IPS-20b (cell line): ENCODE measurements around the gene SFRP5.

Source experiments
- H3K27ac ChIP-seq: one replicate; pipeline ENCODE4 v1.5.1; 2013; ENCODE audit warnings: low read length
- H3K27me3 ChIP-seq: 2 replicates; pipeline ENCODE4 v1.6.1; 2013; ENCODE audit warnings: mild to moderate bottlenecking, low read length, inconsistent platforms; ENCODE audit not compliant: insufficient read depth
- H3K36me3 ChIP-seq: 2 replicates; pipeline ENCODE4 v1.6.1; 2013; ENCODE audit warnings: low read depth, mild to moderate bottlenecking, inconsistent platforms, low read length, moderate library complexity; ENCODE audit not compliant: insufficient read depth
- H3K4me1 ChIP-seq: 2 replicates; pipeline ENCODE4 v1.6.1; 2013; ENCODE audit warnings: mild to moderate bottlenecking, control low read depth, inconsistent platforms, low read length, moderate library complexity; ENCODE audit not compliant: insufficient read depth
- H3K4me3 ChIP-seq: 2 replicates; pipeline ENCODE4 v1.5.1; 2013; ENCODE audit warnings: mild to moderate bottlenecking, low read length, inconsistent platforms
- H3K9ac ChIP-seq: 2 replicates; pipeline ENCODE4 v1.6.1; 2013; ENCODE audit warnings: low read depth, mild to moderate bottlenecking, inconsistent platforms, low read length, moderate library complexity
- H3K9me3 ChIP-seq: 2 replicates; pipeline ENCODE4 v1.6.1; 2013; ENCODE audit warnings: mild to moderate bottlenecking, low read depth, low read length, inconsistent platforms; ENCODE audit not compliant: insufficient read depth

Gene SFRP5

DNA sequence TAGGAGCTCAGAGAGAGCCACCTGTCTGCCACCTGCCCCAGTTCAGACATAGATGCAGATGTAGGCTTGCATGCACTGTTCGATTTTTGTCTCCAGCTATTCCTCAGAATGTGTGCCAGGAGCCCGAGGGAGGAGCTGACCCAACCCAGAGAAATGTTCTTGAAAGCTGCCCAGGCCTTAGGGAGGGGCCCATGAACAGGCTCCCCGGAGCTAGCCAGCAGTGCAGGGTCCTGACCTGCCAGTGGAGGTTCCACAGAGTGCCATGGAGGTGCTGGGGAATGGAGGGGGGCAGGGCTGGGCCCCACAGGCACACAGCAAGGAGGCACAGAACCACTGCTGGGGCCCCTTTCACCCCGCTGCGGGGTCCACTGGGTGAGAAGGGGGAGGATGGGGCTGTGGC is 29.6 kb upstream of the SFRP5 start:
- H3K36me3 ChIP-seq: no peaks in the 10 kb centered on the region
- H3K4me1 ChIP-seq: peaks cover 8% of the 10 kb centered on the region; the same call in 1 of the 2 replicates
- peaks cover 8% of the 10 kb centered on the region; the same call in 1 of the 2 replicates for H3K9me3 ChIP-seq
- no peak overlapping the region for H3K4me3 ChIP-seq
- no peak overlapping the region for H3K27ac ChIP-seq
- H3K9ac ChIP-seq: no peak overlapping the region
- H3K27me3 ChIP-seq: no peaks in the 10 kb centered on the region

DNA sequence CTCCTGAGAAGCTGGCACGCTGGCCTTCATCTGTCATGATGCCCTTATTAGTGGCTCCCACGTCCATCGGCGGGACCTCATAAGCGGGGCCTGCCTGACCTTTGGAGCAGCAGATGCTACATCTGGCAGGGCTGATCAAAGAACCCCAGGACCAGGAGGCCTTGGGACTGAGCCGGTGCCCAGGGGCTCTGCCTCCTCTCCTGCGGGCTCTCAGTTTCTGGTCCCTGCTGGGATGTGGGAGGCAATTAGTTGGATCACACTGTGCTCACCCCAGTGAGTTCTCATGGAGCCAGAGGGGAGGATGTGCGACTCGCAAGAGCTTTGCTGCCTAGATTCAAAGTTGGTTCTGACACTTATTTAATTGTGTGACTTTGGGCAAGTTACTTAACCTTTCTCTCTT is 28.7 kb upstream of the SFRP5 start:
- Histone ChIP-seq H3K4me3 (no peak overlapping the region), H3K9me3 (peaks cover 8% of the 10 kb centered on the region; the same call in 1 of the 2 replicates)

DNA sequence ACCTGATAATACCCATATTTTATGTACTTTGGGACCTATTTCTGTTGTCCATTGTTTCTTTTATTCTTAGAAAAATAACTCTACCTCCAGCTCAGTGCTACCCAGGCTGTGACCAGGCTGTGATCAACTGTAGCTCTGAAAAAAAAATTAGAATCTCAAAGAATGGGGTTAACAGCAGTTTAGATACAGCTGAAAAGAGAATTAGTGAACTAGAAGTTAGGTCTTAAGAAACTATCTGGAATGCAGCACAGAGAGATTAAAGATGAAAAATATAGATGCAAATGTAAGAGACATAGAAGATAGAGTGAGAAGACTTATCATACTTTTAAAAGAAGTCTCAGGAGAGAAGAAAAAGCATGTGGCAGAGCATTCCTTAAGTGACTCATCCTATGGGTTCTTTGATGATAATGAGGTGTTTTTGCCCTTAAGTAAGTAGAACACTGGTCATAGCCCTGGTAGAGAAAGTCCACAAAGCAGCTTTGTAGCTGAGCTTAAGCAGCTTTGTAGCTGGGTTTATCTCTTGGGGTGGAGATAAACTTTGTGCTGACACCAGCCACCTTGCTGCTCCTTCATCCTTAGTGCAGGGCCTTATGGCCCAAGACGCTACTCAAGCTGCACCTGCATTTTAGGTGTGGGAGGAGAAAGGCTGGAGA is 27.3 kb upstream of the SFRP5 start:
- Histone ChIP-seq H3K27me3 (no peaks in the 10 kb centered on the region), H3K27ac (no peak overlapping the region), H3K4me3 (no peak overlapping the region), H3K9ac (no peak overlapping the region), H3K9me3 (peaks cover 8% of the 10 kb centered on the region; the same call in 1 of the 2 replicates), H3K4me1 (no peaks in the 10 kb centered on the region), H3K36me3 (no peaks in the 10 kb centered on the region)

More for the DNA sequence above, 28.7 kb upstream of the SFRP5 start:
- no peaks in the 10 kb centered on the region for H3K27me3 ChIP-seq
- no peak overlapping the region for H3K27ac ChIP-seq
- H3K9ac ChIP-seq: no peak overlapping the region
- no peaks in the 10 kb centered on the region for H3K4me1 ChIP-seq
- H3K36me3 ChIP-seq: no peaks in the 10 kb centered on the region

DNA sequence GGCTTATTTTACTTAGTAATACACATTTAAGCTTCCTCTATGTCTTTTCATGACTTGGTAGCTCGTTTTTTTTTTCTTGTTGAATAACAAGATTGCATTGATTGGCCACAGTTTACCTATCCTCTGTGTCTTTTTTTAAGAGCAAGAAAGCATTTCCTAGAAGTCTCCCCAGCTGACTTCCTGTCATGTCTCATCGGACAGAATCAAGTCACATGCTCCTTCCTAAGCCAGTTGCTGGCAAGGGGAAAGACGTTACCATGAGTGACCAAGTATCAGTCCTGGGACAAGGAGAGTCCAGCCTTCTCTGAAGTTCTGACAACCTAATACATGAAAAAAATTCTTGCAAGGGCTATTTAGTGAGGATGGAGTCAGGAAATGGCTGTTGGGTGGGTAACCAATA is 24.9 kb upstream of the SFRP5 start:
- Histone ChIP-seq H3K27ac (no peak overlapping the region), H3K4me1 (no peaks in the 10 kb centered on the region), H3K27me3 (peaks cover 1% of the 10 kb centered on the region; the same call in 1 of the 2 replicates), H3K4me3 (no peak overlapping the region), H3K9ac (no peak overlapping the region), H3K9me3 (peaks cover 8% of the 10 kb centered on the region; the same call in 1 of the 2 replicates), H3K36me3 (no peaks in the 10 kb centered on the region)

DNA sequence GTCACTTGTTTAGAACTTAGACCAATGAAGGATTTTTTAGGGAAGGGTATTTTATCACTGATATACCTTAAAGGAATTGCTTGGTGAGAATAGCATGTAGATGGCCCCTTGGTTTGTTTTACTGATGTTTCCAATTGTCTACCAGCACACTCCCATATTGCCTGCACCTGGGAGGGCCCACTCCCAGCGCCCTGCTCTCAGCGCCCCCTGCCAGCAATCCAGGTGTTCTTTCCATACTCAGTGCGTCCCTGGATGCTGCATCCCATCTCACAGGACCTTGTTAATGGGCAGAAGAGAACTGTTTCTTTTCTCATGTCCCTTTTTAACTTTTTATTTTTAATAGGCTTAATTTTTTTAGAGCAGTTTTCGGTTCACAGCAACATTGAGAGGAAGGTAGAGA is 24.1 kb upstream of the SFRP5 start:
- no peak overlapping the region for H3K4me3 ChIP-seq
- H3K27me3 ChIP-seq: peaks cover 7% of the 10 kb centered on the region; the same call in 1 of the 2 replicates
- peaks cover 8% of the 10 kb centered on the region; the same call in 1 of the 2 replicates for H3K9me3 ChIP-seq

DNA sequence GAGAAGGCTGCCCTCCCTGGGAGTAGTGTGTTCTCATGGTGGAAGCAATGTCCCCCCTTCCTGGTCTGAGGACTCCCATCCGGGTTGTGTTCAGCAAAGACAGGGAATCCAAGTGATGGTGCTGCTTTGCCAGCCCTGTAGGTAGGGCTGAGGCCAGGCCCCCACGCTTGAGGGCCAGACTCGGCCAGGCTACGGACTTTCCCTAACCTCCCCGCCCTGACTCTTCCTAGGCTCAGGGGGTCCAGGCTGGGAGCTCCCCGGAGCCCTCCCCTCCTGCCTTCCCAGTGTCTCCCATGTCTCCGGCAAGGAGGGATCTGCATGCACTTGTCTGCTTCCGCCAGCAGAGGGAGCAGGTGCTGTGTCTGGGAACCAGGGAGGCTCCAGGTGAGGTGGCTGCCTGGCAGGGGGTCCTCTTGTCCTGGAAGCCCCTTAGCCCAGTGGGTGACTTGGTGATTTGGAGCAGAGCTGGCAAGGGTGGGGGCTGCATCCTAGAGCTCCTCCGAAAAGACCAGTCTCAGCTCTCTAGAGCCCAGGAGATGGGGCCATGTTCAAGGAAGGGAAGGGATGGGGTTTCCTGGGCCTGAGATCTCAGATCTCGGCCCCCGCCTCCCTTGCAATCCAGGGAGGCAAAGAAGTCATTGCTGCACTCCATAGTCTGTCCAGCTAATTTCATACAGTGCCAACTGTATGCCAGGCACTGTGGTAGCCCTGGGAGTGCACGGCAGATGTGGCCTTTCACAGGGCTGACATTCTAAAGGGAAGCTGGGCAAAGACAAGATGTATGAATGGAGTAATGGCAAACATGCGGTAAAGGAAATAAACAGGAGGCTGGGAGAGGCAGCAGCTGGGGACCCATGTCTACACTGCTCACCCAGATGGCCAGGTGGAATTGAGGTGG is 20.3 kb upstream of the SFRP5 start:
- Histone ChIP-seq H3K36me3 (no peaks in the 10 kb centered on the region), H3K9me3 (no peaks in the 10 kb centered on the region), H3K27me3 (peaks cover 7% of the 10 kb centered on the region; the same call in 1 of the 2 replicates), H3K4me1 (no peaks in the 10 kb centered on the region), H3K4me3 (no peak overlapping the region), H3K9ac (no peak overlapping the region), H3K27ac (no peak overlapping the region)

More for the DNA sequence above, 24.1 kb upstream of the SFRP5 start:
- H3K4me1 ChIP-seq: no peaks in the 10 kb centered on the region
- H3K36me3 ChIP-seq: no peaks in the 10 kb centered on the region
- no peak overlapping the region for H3K9ac ChIP-seq
- H3K27ac ChIP-seq: no peak overlapping the region

DNA sequence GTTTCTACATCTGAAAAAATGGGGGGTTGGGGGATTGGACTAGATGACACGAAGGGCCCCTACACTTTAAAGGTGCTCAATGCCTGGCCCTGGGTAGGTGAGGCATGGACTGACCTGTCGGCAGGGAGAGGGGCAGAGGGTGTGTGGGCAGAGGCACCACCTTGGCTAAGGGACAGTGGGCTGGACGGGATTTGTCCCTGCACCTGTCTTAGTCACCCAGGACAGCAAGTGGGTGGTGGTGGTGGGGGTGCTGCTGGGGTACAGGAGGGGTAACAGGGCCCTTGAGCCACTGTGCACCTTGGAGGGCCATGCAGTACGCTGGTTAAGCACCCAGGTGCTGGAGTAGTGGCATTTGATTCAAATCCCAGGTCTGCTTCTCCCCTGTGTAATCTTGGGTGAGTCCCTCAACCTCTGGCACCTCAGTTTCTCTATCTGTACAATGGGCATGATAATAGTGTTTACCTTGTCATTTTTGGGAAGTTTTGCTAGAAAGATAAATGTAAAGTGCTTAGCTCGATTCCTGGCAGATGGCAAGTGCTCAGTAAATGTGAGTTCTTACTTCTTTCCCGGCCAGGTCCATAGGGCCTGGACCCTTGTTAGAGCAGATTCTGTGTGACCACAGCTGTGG is 18.1 kb upstream of the SFRP5 start:
- Histone ChIP-seq H3K27ac (no peak overlapping the region), H3K4me3 (no peak overlapping the region), H3K9ac (no peak overlapping the region), H3K27me3 (peaks cover 7% of the 10 kb centered on the region; the same call in 1 of the 2 replicates), H3K36me3 (no peaks in the 10 kb centered on the region), H3K9me3 (no peaks in the 10 kb centered on the region), H3K4me1 (no peaks in the 10 kb centered on the region)

DNA sequence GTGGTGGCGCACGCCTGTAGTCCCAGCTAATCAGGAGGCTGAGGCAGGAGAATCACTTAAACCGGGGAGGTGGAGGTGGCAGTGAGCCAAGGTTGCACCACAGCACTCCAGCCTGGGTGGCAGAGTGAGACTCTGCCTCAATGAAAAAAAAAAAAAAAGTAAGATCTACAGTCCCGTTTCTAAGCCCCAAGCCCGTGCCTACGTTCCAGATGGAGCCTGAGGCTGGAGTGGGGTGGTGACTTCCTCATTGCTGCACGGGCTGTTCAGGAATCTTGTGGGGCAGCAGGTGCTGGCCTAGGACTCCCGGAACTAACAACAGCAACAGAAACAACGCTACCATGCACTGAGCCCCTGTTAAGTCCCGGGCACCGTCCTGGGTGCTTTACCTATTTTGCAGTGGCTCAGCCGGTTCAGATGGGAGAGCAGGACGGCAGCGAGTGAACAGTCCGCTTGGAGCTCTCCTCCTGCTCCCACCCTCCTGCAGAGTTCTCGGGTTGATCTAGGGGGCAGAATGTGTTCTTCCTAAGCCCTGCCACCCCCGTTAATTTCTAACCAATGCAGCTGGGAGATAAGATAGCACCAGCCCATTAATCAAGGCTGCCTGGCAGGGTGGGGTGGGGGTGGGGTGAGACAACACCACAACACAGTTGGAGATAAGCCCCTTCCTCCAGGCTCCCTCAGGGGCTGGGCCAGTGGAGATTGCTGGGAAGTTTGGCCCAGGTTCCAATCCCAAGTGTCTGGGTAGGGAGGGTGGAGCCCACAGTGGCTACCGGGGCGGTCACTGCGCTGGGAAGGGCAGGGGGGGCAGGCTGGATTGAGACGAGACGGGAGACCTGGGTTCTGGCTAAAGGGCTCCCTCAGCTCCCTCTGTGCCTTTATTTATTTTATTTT is 17.0 kb upstream of the SFRP5 start:
- Histone ChIP-seq H3K9me3 (no peaks in the 10 kb centered on the region), H3K9ac (no peak overlapping the region), H3K4me3 (no peak overlapping the region)

DNA sequence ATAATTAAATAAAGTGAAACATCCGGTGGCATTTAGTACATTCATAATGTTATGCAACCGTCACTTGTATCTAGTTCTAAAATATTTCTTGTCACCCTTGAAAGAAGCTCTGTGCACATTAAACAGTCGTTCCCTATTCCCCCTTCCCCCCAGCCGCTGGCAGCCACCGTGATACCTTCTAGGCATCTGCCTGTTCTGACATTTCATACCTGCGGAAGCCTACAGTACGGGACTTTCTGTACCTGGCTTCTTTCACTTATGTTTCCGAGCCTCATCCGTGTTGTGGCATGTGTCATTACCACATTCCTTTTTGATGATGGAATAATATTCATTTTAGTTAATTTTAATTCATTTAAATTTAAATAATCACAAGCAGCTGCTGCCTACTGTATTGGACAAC is 13.9 kb upstream of the SFRP5 start:
- Histone ChIP-seq H3K36me3 (no peaks in the 10 kb centered on the region), H3K4me1 (peaks cover 7% of the 10 kb centered on the region; the same call in 1 of the 2 replicates)

More for the DNA sequence above, 17.0 kb upstream of the SFRP5 start:
- Histone ChIP-seq H3K27me3 (peaks cover 7% of the 10 kb centered on the region; the same call in 1 of the 2 replicates), H3K27ac (no peak overlapping the region), H3K4me1 (no peaks in the 10 kb centered on the region), H3K36me3 (no peaks in the 10 kb centered on the region)

DNA sequence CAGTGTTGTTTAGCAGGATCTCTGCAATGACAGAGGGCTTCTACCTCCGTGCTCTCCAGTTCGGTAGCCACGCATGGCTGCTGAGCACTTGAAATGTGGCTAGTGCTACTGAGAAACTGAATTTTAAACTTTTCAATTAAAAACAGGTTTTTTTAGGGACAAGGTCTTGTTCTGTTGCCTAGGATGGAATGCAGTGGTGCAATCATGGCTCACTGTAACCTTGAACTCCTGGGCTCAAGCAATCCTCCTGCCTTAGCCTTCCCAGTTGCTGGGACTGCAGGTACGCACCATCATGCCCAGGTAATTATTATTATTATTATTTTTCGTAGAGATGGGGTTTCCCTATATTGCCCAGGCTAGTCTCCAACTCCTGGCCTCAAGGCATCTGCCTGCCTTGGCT is 13.4 kb upstream of the SFRP5 start:
- no peaks in the 10 kb centered on the region for H3K9me3 ChIP-seq
- no peak overlapping the region for H3K9ac ChIP-seq
- peaks cover 7% of the 10 kb centered on the region; the same call in 1 of the 2 replicates for H3K4me1 ChIP-seq
- no peak overlapping the region for H3K4me3 ChIP-seq
- no peaks in the 10 kb centered on the region for H3K36me3 ChIP-seq
- H3K27ac ChIP-seq: no peak overlapping the region
- H3K27me3 ChIP-seq: no peaks in the 10 kb centered on the region

More for the DNA sequence above, 13.9 kb upstream of the SFRP5 start:
- no peak overlapping the region for H3K9ac ChIP-seq
- no peaks in the 10 kb centered on the region for H3K9me3 ChIP-seq
- no peak overlapping the region for H3K4me3 ChIP-seq
- no peaks in the 10 kb centered on the region for H3K27me3 ChIP-seq
- H3K27ac ChIP-seq: no peak overlapping the region
